HCT116 (cell line): Measurements from ENCODE around the gene NASP. TPM values are rescaled to one million over a fixed set of nuclear protein-coding genes. Genes with fewer than 3 reads are reported as not detected.

Experiments used
- ATAC-seq: fragments of 200-7000 bp; cut with Tn5 transposase; 2 replicates; pipeline ENCODE4 v1.9.1; 2020; ENCODE audit warnings: mild to moderate bottlenecking, moderate library complexity
- BruUV-seq: library from RNA; stranded (reverse); fragments of 400-500 nt; replicated peaks from 2 replicates; lab custom pipeline; 2021; lab: Mats Ljungman, UMichigan
- CTCF ChIA-PET: fragments of 300-600 bp; sonication (Branson Sonifier 250); formaldehyde crosslinking; loops from one replicate; lab custom pipeline; 2021; ENCODE audit warnings: antibody characterized with exemption; lab: Charles Lee
- POLR2A ChIA-PET: fragments of 300-600, 350-600 bp; sonication (Branson Sonifier 250); formaldehyde crosslinking; loops from one replicate; lab custom pipeline; 2021; ENCODE audit warnings: antibody characterized with exemption; lab: Charles Lee
- RAD21 ChIA-PET, 2 experiments: fragments of 300-600 bp; sonication (Branson Sonifier 250); formaldehyde crosslinking; loops; one replicate each; lab custom pipeline; 2023; ENCODE audit warnings: low total read pairs in 2 of 2; ENCODE audit not compliant: uncharacterized antibody in 2 of 2, unreplicated experiment in 2 of 2, low non-redundant PET in 1 of 2; lab: Charles Lee
- DNase-seq: peaks from one replicate; pipeline ENCODE4 v3.0.0-alpha.2; 2010; ENCODE audit warnings: low read depth, low spot score
- H2AFZ ChIP-seq: fragments of 200-600 bp; shearing (Covaris generic), sonication (generic); 2 replicates; pipeline ENCODE4 v1.6.1; 2017; ENCODE audit warnings: low read depth, mixed run types, mixed read lengths, antibody characterized with exemption, low read length; ENCODE audit not compliant: poor library complexity, severe bottlenecking
- H3K27ac ChIP-seq: 2 replicates; pipeline ENCODE4 v1.5.1; 2012; ENCODE audit warnings: low read depth, low read length
- H3K27me3 ChIP-seq: fragments of 200-600 bp; sonication (generic); 2 replicates; pipeline ENCODE4 v1.6.1; 2016; ENCODE audit warnings: mixed run types, low read length, mixed read lengths; ENCODE audit not compliant: insufficient read depth
- H3K36me3 ChIP-seq, 2 experiments: fragments of 200-500 bp in 1 of 2; fragments of 200-600 bp in 1 of 2; sonication (Bioruptor generic) in 1 of 2; sonication (generic) in 1 of 2; 2 replicates each; pipeline versions ENCODE4 v1.5.1 to v1.6.1; 2014 to 2016; ENCODE audit warnings: low read length in 2 of 2, inconsistent platforms in 1 of 2, mixed read lengths in 1 of 2, mixed run types in 1 of 2; ENCODE audit not compliant: insufficient read depth in 2 of 2, control insufficient read depth in 1 of 2
- H3K4me1 ChIP-seq, 2 experiments: fragments of 200-600 bp in 1 of 2; sonication (generic) in 1 of 2; 2 replicates each; pipeline versions ENCODE4 v1.5.1 to v1.6.1; 2012 to 2017; ENCODE audit warnings: low read length in 2 of 2, inconsistent platforms in 1 of 2, mild to moderate bottlenecking in 1 of 2, mixed read lengths in 1 of 2, mixed run types in 1 of 2, moderate library complexity in 1 of 2; ENCODE audit not compliant: insufficient read depth in 2 of 2, control insufficient read depth in 1 of 2
- H3K4me2 ChIP-seq: fragments of 200-600 bp; sonication (generic); 2 replicates; pipeline ENCODE4 v1.6.1; 2017; ENCODE audit warnings: mixed run types, low read length, mixed read lengths
- H3K4me3 ChIP-seq, 2 experiments: fragments of 200-600 bp in 1 of 2; sonication (generic) in 1 of 2; replicated peaks in 1 of 2; 2 replicates each; pipeline ENCODE4 v1.5.1; 2011 to 2016; ENCODE audit warnings: low read length in 2 of 2, control low read depth in 1 of 2, low read depth in 1 of 2, mild to moderate bottlenecking in 1 of 2, mixed read lengths in 1 of 2, mixed run types in 1 of 2
- H3K79me2 ChIP-seq: fragments of 200-600 bp; sonication (generic); 2 replicates; pipeline ENCODE4 v1.6.1; 2017; ENCODE audit warnings: mild to moderate bottlenecking, mixed run types, low read length, moderate library complexity, mixed read lengths; ENCODE audit not compliant: insufficient read depth
- H3K9ac ChIP-seq: fragments of 200-600 bp; sonication (generic); 2 replicates; pipeline ENCODE4 v1.6.1; 2016; ENCODE audit warnings: low read length, mixed read lengths
- H3K9me2 ChIP-seq: fragments of 200-600 bp; sonication (generic), shearing (Covaris generic); 2 replicates; pipeline ENCODE4 v1.6.1; 2017; ENCODE audit warnings: mixed run types, mild to moderate bottlenecking, moderate library complexity; ENCODE audit not compliant: insufficient read depth
- H3K9me3 ChIP-seq, 2 experiments: fragments of 200-500 bp in 1 of 2; fragments of 200-600 bp in 1 of 2; sonication (Bioruptor generic) in 1 of 2; sonication (generic) in 1 of 2; 2 replicates each; pipeline ENCODE4 v1.6.1; 2014 to 2017; ENCODE audit warnings: low read length in 2 of 2, mixed read lengths in 2 of 2, inconsistent platforms in 1 of 2, low read depth in 1 of 2, mild to moderate bottlenecking in 1 of 2, mixed run types in 1 of 2, moderate library complexity in 1 of 2; ENCODE audit not compliant: control insufficient read depth in 1 of 2, insufficient read depth in 1 of 2
- H4K20me1 ChIP-seq: fragments of 200-600 bp; sonication (generic), shearing (Covaris generic); 2 replicates; pipeline ENCODE4 v1.6.1; 2017; ENCODE audit warnings: mixed run types, mild to moderate bottlenecking, moderate library complexity; ENCODE audit not compliant: insufficient read depth
- CBX3 ChIP-seq: IDR thresholded peaks from 2 replicates; pipeline ENCODE4 v1.6.1; 2012; ENCODE audit warnings: low read depth
- ELF1 ChIP-seq: IDR thresholded peaks from 2 replicates; pipeline ENCODE4 v1.6.1; 2012; ENCODE audit warnings: low read depth, borderline replicate concordance
- EZH2 ChIP-seq: fragments of 200-600 bp; sonication (generic); IDR thresholded peaks from 2 replicates; pipeline ENCODE4 v1.6.1; 2017; ENCODE audit warnings: antibody characterized with exemption, mixed run types
- EZH2phosphoT487 ChIP-seq: fragments of 200-600 bp; IDR thresholded peaks from 2 replicates; pipeline ENCODE4 v1.6.1; 2018; ENCODE audit warnings: antibody characterized with exemption, borderline replicate concordance
- POLR2A ChIP-seq: IDR thresholded peaks from 2 replicates; pipeline ENCODE4 v1.7.0; 2011; ENCODE audit warnings: borderline replicate concordance; ENCODE audit not compliant: insufficient read depth, insufficient read length; ENCODE audit errors: extremely low read depth
- POLR2AphosphoS5 ChIP-seq: IDR thresholded peaks from 2 replicates; pipeline ENCODE4 v1.6.1; 2011; ENCODE audit warnings: mild to moderate bottlenecking, low read depth, low read length, moderate library complexity
- SP1 ChIP-seq: IDR thresholded peaks from 2 replicates; pipeline ENCODE4 v1.6.1; 2012; ENCODE audit warnings: low read depth
- SRF ChIP-seq: IDR thresholded peaks from 2 replicates; pipeline ENCODE4 v1.6.1; 2012; ENCODE audit warnings: low read depth
- TCF7L2 ChIP-seq: IDR thresholded peaks from 2 replicates; pipeline ENCODE4 v1.7.0; 2011; ENCODE audit warnings: borderline replicate concordance, inconsistent platforms; ENCODE audit not compliant: insufficient read depth, insufficient read length; ENCODE audit errors: extremely low read depth
- YY1 ChIP-seq: IDR thresholded peaks from 2 replicates; pipeline ENCODE4 v1.6.1; 2011; ENCODE audit warnings: low read length, low read depth, moderate library complexity, mild to moderate bottlenecking; ENCODE audit not compliant: insufficient replicate concordance; ENCODE audit errors: extremely low read depth
- ZNF274 ChIP-seq: fragments of 200-500 bp; sonication (Bioruptor generic); IDR thresholded peaks from 2 replicates; pipeline ENCODE4 v1.6.1; 2014; ENCODE audit warnings: mild to moderate bottlenecking, low read depth, low read length, inconsistent platforms
- intact Hi-C: fragments of 100-400 bp; cut with micrococcal nuclease; formaldehyde crosslinking; loops from 2 replicates; pipeline ENCODE4 v1.10.0; 2022
- total RNA-seq: library from RNA; stranded (reverse); gene quantifications from one replicate; pipeline ENCODE4 v1.2.1, GENCODE V29; 2021; ENCODE audit not compliant: unreplicated experiment
- TF ChIP-seq, protein P1 (sequence below), 3 experiments: fragments of 200-600 bp in 1 of 3; sonication (generic) in 1 of 3; IDR thresholded peaks in 2 of 3; conservative IDR thresholded peaks in 1 of 3; 2 replicates each; pipeline ENCODE4 v1.5.1; 2012 to 2017; ENCODE audit warnings: low read depth in 2 of 3, low read length in 2 of 3, antibody characterized with exemption in 1 of 3, borderline replicate concordance in 1 of 3, control low read depth in 1 of 3, mild to moderate bottlenecking in 1 of 3, mixed read lengths in 1 of 3, mixed run types in 1 of 3, moderate library complexity in 1 of 3; ENCODE audit not compliant: insufficient read depth in 1 of 3
- TF ChIP-seq, protein P2 (sequence below): IDR thresholded peaks from 2 replicates; pipeline ENCODE4 v1.6.1; 2012
- TF ChIP-seq, protein P3 (sequence below): IDR thresholded peaks from 2 replicates; pipeline ENCODE4 v1.6.1; 2011; ENCODE audit warnings: mild to moderate bottlenecking, low read length, moderate library complexity; ENCODE audit not compliant: insufficient replicate concordance; ENCODE audit errors: extremely low read depth
- TF ChIP-seq, protein P4 (sequence below): IDR thresholded peaks from 2 replicates; pipeline ENCODE4 v1.6.1; 2012; ENCODE audit warnings: low read depth

NASP gene
- total RNA-seq, 1 experiment from 2014 or later = 185 TPM

DNA sequence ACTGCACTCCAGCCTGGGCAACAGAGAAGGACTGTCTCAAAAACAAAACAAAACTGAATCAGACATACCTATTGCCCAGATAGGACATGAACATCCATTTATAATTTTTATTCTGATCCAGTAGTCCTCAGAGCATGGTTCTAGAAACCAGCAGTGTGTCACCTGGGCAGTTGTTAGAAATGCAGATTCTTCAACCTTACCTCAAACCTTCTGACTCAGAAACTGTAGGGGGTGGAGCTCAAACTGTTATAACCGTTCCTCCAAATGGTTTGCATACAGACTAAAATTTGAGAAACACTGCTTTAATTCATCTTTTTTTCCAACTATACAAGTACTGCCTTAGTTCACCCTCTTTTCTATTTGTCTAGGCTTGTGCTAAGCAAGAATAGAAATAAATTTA, 6.0 kb downstream of the NASP start:
- TF ChIP-seq, protein P1, sequence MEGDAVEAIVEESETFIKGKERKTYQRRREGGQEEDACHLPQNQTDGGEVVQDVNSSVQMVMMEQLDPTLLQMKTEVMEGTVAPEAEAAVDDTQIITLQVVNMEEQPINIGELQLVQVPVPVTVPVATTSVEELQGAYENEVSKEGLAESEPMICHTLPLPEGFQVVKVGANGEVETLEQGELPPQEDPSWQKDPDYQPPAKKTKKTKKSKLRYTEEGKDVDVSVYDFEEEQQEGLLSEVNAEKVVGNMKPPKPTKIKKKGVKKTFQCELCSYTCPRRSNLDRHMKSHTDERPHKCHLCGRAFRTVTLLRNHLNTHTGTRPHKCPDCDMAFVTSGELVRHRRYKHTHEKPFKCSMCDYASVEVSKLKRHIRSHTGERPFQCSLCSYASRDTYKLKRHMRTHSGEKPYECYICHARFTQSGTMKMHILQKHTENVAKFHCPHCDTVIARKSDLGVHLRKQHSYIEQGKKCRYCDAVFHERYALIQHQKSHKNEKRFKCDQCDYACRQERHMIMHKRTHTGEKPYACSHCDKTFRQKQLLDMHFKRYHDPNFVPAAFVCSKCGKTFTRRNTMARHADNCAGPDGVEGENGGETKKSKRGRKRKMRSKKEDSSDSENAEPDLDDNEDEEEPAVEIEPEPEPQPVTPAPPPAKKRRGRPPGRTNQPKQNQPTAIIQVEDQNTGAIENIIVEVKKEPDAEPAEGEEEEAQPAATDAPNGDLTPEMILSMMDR (IDR thresholded peaks at IDR 0.05 in 2 of 3, conservative IDR thresholded peaks at IDR 0.05 in 1 of 3; ENCODE audit: borderline replicate concordance in 1 of 3, insufficient read depth in 1 of 3, low read depth in 2 of 3, low read length in 2 of 3) = no peak
- no peak for TF ChIP-seq TCF7L2
- TF ChIP-seq EZH2 = no peak
- TF ChIP-seq, protein P2, sequence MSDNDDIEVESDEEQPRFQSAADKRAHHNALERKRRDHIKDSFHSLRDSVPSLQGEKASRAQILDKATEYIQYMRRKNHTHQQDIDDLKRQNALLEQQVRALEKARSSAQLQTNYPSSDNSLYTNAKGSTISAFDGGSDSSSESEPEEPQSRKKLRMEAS = no peak
- TF ChIP-seq POLR2AphosphoS5 = no peak
- no peak for TF ChIP-seq POLR2A
- TF ChIP-seq, protein P3, sequence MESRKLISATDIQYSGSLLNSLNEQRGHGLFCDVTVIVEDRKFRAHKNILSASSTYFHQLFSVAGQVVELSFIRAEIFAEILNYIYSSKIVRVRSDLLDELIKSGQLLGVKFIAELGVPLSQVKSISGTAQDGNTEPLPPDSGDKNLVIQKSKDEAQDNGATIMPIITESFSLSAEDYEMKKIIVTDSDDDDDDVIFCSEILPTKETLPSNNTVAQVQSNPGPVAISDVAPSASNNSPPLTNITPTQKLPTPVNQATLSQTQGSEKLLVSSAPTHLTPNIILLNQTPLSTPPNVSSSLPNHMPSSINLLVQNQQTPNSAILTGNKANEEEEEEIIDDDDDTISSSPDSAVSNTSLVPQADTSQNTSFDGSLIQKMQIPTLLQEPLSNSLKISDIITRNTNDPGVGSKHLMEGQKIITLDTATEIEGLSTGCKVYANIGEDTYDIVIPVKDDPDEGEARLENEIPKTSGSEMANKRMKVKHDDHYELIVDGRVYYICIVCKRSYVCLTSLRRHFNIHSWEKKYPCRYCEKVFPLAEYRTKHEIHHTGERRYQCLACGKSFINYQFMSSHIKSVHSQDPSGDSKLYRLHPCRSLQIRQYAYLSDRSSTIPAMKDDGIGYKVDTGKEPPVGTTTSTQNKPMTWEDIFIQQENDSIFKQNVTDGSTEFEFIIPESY = no peak
- no peak for TF ChIP-seq SP1
- no peak for TF ChIP-seq YY1
- no peak for TF ChIP-seq EZH2phosphoT487
- TF ChIP-seq, protein P4, sequence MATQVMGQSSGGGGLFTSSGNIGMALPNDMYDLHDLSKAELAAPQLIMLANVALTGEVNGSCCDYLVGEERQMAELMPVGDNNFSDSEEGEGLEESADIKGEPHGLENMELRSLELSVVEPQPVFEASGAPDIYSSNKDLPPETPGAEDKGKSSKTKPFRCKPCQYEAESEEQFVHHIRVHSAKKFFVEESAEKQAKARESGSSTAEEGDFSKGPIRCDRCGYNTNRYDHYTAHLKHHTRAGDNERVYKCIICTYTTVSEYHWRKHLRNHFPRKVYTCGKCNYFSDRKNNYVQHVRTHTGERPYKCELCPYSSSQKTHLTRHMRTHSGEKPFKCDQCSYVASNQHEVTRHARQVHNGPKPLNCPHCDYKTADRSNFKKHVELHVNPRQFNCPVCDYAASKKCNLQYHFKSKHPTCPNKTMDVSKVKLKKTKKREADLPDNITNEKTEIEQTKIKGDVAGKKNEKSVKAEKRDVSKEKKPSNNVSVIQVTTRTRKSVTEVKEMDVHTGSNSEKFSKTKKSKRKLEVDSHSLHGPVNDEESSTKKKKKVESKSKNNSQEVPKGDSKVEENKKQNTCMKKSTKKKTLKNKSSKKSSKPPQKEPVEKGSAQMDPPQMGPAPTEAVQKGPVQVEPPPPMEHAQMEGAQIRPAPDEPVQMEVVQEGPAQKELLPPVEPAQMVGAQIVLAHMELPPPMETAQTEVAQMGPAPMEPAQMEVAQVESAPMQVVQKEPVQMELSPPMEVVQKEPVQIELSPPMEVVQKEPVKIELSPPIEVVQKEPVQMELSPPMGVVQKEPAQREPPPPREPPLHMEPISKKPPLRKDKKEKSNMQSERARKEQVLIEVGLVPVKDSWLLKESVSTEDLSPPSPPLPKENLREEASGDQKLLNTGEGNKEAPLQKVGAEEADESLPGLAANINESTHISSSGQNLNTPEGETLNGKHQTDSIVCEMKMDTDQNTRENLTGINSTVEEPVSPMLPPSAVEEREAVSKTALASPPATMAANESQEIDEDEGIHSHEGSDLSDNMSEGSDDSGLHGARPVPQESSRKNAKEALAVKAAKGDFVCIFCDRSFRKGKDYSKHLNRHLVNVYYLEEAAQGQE = no peak
- TF ChIP-seq SRF = no peak
- TF ChIP-seq ZNF274 = no peak
- no peak for TF ChIP-seq CBX3
- no peak for TF ChIP-seq ELF1
- ChIA-PET RAD21 (no interaction called here), CTCF (no interaction called here), POLR2A (no interaction called here)
- Histone ChIP-seq H3K27me3 (no peaks in the 10 kb centered on the region), H3K4me3 (no peak overlapping the region), H4K20me1 (peaks cover 26% of the 10 kb centered on the region; the same call in 1 of the 2 replicates), H3K9ac (no peak overlapping the region), H2AFZ (no peak overlapping the region), H3K4me1 (peaks cover 12 to 14% of the 10 kb centered on the region in 2 experiments), H3K79me2 (peaks cover 100% of the 10 kb centered on the region), H3K9me3 (no peaks in the 10 kb centered on the region), H3K9me2 (no peaks in the 10 kb centered on the region), H3K36me3 (peaks cover 24 to 39% of the 10 kb centered on the region in 2 experiments), H3K27ac (no peak overlapping the region), H3K4me2 (no peak overlapping the region)
- intact Hi-C loops = loop anchor here (10.0 kb wide), 1 partner anchor 295 kb away; no protein-coding TSS in a partner anchor
- ATAC-seq (no peak), DNase-seq (no peak)
- BruUV-seq = no TSS peak
